ENCODE measurements around the gene DDRGK1. TPM values are rescaled to one million over a fixed set of nuclear protein-coding genes. Genes with fewer than 3 reads are reported as not detected.
A peak's percentile ranks its signal among the peaks of the same experiment; 100 is the strongest.

DDRGK1 gene
- total and polyA plus RNA-seq, 2 of the 4 experiments (the other 2 are of a cell fraction) = 12.2 to 29.6 TPM

- H3K79me1 ChIP-seq (ENCODE audit: low read depth in 1 of 2, low read length in 2 of 2) = peaks cover 0 to 8% of the 10 kb centered on the region in 2 experiments; a peak in 1 of 4 replicates
- no peak overlapping the region for H3K18ac ChIP-seq (ENCODE audit: low read depth, low read length)
- peak overlapping the region; percentile 85 for H2AK9ac ChIP-seq (replicated peaks; ENCODE audit: low read depth, low read length, poor library complexity)
- no peak overlapping the region for H4K91ac ChIP-seq (ENCODE audit: insufficient read depth, low read depth, low read length)
- WGBS, 2 experiments (ENCODE audit: extremely low coverage in 2 of 2, insufficient read length in 1 of 2) = 20% methylated on average over 1 of the region's 5 CpGs; no CpG with 5 or more reads in 1 of the 2 experiments
- H3K27me3 ChIP-seq (ENCODE audit: control insufficient read depth, insufficient read depth, low read length) = peaks cover 31% of the 10 kb centered on the region
- intact Hi-C loops (cut with micrococcal nuclease) (no loop called here), in situ Hi-C loops (cut with MboI; ENCODE audit: low sequenced_read_pairs) (no loop called here), dilution Hi-C loops (cut with HindIII; ENCODE audit: low sequenced_read_pairs, unreplicated experiment) (no loop called here)
- H3K4me2 ChIP-seq (ENCODE audit: low read depth, low read length) = peak overlapping the region; percentile 90
- H2AFZ ChIP-seq (replicated peaks; ENCODE audit: low read length, poor library complexity) = peak overlapping the region; percentile 98
- no peaks in the 10 kb centered on the region for H3K36me3 ChIP-seq (ENCODE audit: control insufficient read depth, insufficient read depth, low read length)
- H3K4me1 ChIP-seq (ENCODE audit: control insufficient read depth, insufficient read depth, low read length) = no peaks in the 10 kb centered on the region; the same call in 1 of the 2 replicates
- H3K27ac ChIP-seq (ENCODE audit: insufficient read depth, low read length) = no peak overlapping the region
- no peak overlapping the region for H4K8ac ChIP-seq (ENCODE audit: low read depth in 2 of 2, low read length in 2 of 2)
- H2BK15ac ChIP-seq (ENCODE audit: low read depth, low read length) = no peak overlapping the region
- no peak overlapping the region for H3K9ac ChIP-seq (ENCODE audit: low read depth, low read length)
- no peaks in the 10 kb centered on the region for H3K9me3 ChIP-seq (ENCODE audit: control insufficient read depth, insufficient read depth, low read length)
- peak overlapping the region; percentile 91 for H3K4me3 ChIP-seq (ENCODE audit: insufficient read depth, low read depth, low read length)
- no peak overlapping the region for H2BK5ac ChIP-seq (ENCODE audit: low read depth, low read length, poor library complexity, severe bottlenecking)
- ATAC-seq (ENCODE audit: low read depth) (no peak), DNase-seq (no peak)
- no peaks in the 10 kb centered on the region for H4K20me1 ChIP-seq (ENCODE audit: insufficient read depth, low read length)
- no peak overlapping the region for H3K56ac ChIP-seq (ENCODE audit: extremely low read depth, insufficient read depth, low read length)
- no peak overlapping the region for H3K4ac ChIP-seq (ENCODE audit: low read depth, low read length)
- no TSS peak for BruUV-seq (replicated peaks)
- no peak overlapping the region for H3K14ac ChIP-seq (replicated peaks; ENCODE audit: low read depth, low read length)
- ChIA-PET POLR2A (ENCODE audit: unreplicated experiment) (no interaction called here), CTCF (interaction anchor here (0.5 kb wide), 1 partner anchor 119 kb away, joined by 3 read pairs; no protein-coding TSS in a partner anchor)
- no peak overlapping the region for H2AK5ac ChIP-seq (ENCODE audit: low read depth, low read length)
- H3K23ac ChIP-seq (ENCODE audit: low read depth, low read length) = no peak overlapping the region
- no peak overlapping the region for H4K5ac ChIP-seq (ENCODE audit: low read depth, low read length)
- H2BK20ac ChIP-seq (ENCODE audit: low read depth, low read length) = no peak overlapping the region
- TF ChIP-seq RCOR1 (IDR thresholded peaks at IDR 0.05; ENCODE audit: insufficient replicate concordance, low read length) (no peak), SMC3 (IDR thresholded peaks at IDR 0.05; ENCODE audit: low read depth, low read length) (no peak), FOS (IDR thresholded peaks at IDR 0.05; ENCODE audit: low read depth, low read length) (no peak), RFX5 (IDR thresholded peaks at IDR 0.05; ENCODE audit: low read depth, low read length) (no peak), CTCF (conservative IDR thresholded peaks at IDR 0.05; ENCODE audit: low read depth, low read length) (no peak), MAZ (IDR thresholded peaks at IDR 0.05; ENCODE audit: borderline replicate concordance, low read depth, low read length) (no peak), BHLHE40 (IDR thresholded peaks at IDR 0.05; ENCODE audit: low read depth, low read length) (no peak), CHD1 (IDR thresholded peaks at IDR 0.05; ENCODE audit: low read depth, low read length) (no peak), CEBPB (IDR thresholded peaks at IDR 0.05; ENCODE audit: low read depth, low read length) (no peak), MXI1 (IDR thresholded peaks at IDR 0.05; ENCODE audit: borderline replicate concordance, low read depth, low read length) (no peak), POLR2A (IDR thresholded peaks at IDR 0.05; ENCODE audit: low read depth, low read length) (no peak), MAFK (IDR thresholded peaks at IDR 0.05; ENCODE audit: low read depth, low read length) (no peak)
- TF ChIP-seq, protein P1, sequence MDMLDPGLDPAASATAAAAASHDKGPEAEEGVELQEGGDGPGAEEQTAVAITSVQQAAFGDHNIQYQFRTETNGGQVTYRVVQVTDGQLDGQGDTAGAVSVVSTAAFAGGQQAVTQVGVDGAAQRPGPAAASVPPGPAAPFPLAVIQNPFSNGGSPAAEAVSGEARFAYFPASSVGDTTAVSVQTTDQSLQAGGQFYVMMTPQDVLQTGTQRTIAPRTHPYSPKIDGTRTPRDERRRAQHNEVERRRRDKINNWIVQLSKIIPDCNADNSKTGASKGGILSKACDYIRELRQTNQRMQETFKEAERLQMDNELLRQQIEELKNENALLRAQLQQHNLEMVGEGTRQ (IDR thresholded peaks at IDR 0.05; ENCODE audit: low read depth, low read length) = no peak
- TF ChIP-seq, protein P2, sequence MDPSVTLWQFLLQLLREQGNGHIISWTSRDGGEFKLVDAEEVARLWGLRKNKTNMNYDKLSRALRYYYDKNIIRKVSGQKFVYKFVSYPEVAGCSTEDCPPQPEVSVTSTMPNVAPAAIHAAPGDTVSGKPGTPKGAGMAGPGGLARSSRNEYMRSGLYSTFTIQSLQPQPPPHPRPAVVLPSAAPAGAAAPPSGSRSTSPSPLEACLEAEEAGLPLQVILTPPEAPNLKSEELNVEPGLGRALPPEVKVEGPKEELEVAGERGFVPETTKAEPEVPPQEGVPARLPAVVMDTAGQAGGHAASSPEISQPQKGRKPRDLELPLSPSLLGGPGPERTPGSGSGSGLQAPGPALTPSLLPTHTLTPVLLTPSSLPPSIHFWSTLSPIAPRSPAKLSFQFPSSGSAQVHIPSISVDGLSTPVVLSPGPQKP (IDR thresholded peaks at IDR 0.05; ENCODE audit: borderline replicate concordance, low read depth, low read length) = no peak
- no peak overlapping the region for H2BK120ac ChIP-seq (ENCODE audit: low read depth, low read length)
- H3K9me1 ChIP-seq (ENCODE audit: insufficient read depth, low read length) = no peaks in the 10 kb centered on the region
Measured at GRCh38 chr20:3172126-3172932, 32.2 kb downstream of the DDRGK1 start.

All from IMR-90 (cell line).